Spleen (tissue), 11 donors: ENCODE results near the gene NCAPD3. TPM values are rescaled to one million over a fixed set of nuclear protein-coding genes. Genes with fewer than 3 reads are reported as not detected.

Experiments used
- DNase-seq: peaks from one replicate; pipeline ENCODE4 v3.0.0-alpha.2; 2020
- H3K27ac ChIP-seq, 8 donors: fragments of 200-600 bp; sonication (generic) in 7 of 8; 1 replicate in 4 of 8; 2 replicates in 4 of 8; pipeline versions ENCODE4 v1.5.0 to v1.8.0; 2016 to 2021; ENCODE audit warnings: inconsistent platforms in 4 of 8, mild to moderate bottlenecking in 4 of 8, moderate library complexity in 1 of 8
- H3K27me3 ChIP-seq, 7 donors: fragments of 200-600 bp; sonication (generic) in 6 of 7; replicated peaks in 1 of 7; 1 replicate in 4 of 7; 2 replicates in 3 of 7; pipeline versions ENCODE4 v1.5.0 to v1.8.0; 2016 to 2021; ENCODE audit warnings: inconsistent platforms in 3 of 7, mild to moderate bottlenecking in 1 of 7
- H3K36me3 ChIP-seq, 6 donors: fragments of 200-600 bp; sonication (generic) in 5 of 6; 1 replicate in 4 of 6; 2 replicates in 2 of 6; pipeline versions ENCODE4 v1.5.0 to v1.8.0; 2016 to 2021; ENCODE audit warnings: inconsistent platforms in 2 of 6
- H3K4me1 ChIP-seq, 6 donors: fragments of 200-600 bp; sonication (generic) in 5 of 6; 1 replicate in 3 of 6; 2 replicates in 3 of 6; pipeline versions ENCODE4 v1.5.0 to v1.8.0; 2016 to 2021; ENCODE audit warnings: inconsistent platforms in 3 of 6
- H3K4me3 ChIP-seq, 8 donors: fragments of 200-600 bp; sonication (generic) in 7 of 8; 1 replicate in 4 of 8; 2 replicates in 4 of 8; pipeline versions ENCODE4 v1.5.0 to v1.8.0; 2016 to 2021; ENCODE audit warnings: inconsistent platforms in 4 of 8, mild to moderate bottlenecking in 4 of 8, moderate library complexity in 2 of 8
- H3K9me3 ChIP-seq, 8 donors: fragments of 200-600 bp; sonication (generic) in 7 of 8; 1 replicate in 4 of 8; 2 replicates in 4 of 8; pipeline versions ENCODE4 v1.5.0 to v1.8.0; 2016 to 2021; ENCODE audit warnings: inconsistent platforms in 4 of 8
- CTCF ChIP-seq, 11 experiments: fragments of 200-600 bp in 7 of 11; fragments of 450-650 bp in 4 of 11; sonication (generic) in 4 of 11; IDR thresholded peaks in 8 of 11; conservative IDR thresholded peaks in 3 of 11; 1 replicate in 7 of 11; 2 replicates in 4 of 11; pipeline versions ENCODE4 v1.4.0 to v1.8.0; 2016 to 2021; ENCODE audit warnings: antibody characterized with exemption in 11 of 11, inconsistent platforms in 4 of 11, mild to moderate bottlenecking in 1 of 11
- POLR2A ChIP-seq, 3 donors: fragments of 450-650 bp; IDR thresholded peaks; one replicate each; pipeline ENCODE4 v1.5.1; 2017; ENCODE audit warnings: antibody characterized with exemption in 3 of 3, mild to moderate bottlenecking in 1 of 3
- POLR2AphosphoS5 ChIP-seq, 3 donors: sonication (generic); formaldehyde crosslinking; IDR thresholded peaks; one replicate each; pipeline ENCODE4 v1.5.1; 2017; ENCODE audit warnings: antibody characterized with exemption in 3 of 3
- WGBS, 5 donors: extraction: QIAGEN DNeasy Blood & Tissue Kit in 3 of 5; methylation state at CpG; one replicate each; pipeline versions ENCODE4 v1.1.5 to v1.1.7; 2013 to 2018; 5-methylcytosine and 5-hydroxymethylcytosine counted together
- intact Hi-C: fragments of 100-400 bp; cut with DNase I; formaldehyde crosslinking; loops from one replicate; pipeline ENCODE4 v1.15.0; 2023; ENCODE audit warnings: low total_unique reads
- polyA plus RNA-seq, 3 donors: library from polyadenylated mRNA; stranded (reverse); fragments of 200-250 nt; gene quantifications; one replicate each; pipeline ENCODE4 v1.2.1, GENCODE V29; 2013
- total RNA-seq, 7 donors: library from RNA; depleted of rRNA in 3 of 7; stranded (reverse); fragments of >200 nt in 3 of 7; fragmentation: NEBNext Ultra II Directional in 4 of 7; extraction: Animal tissue kit (Norgen Biotek cat#: 25700) in 4 of 7; gene quantifications; one replicate each; pipeline versions ENCODE4 v1.1.0 to v1.2.1, GENCODE V29; 2016 to 2021
- donor health status: healthy with polysubstance abuse.
- donor health status: DM: no; HTN: no; CAD: no; lungs with moderate emphysema.
- donor health status: DM: no; HTN: no; CAD: no.
- donor health status: Bipolar disorder and iron deficiency.
- donor health status: healthy.
- donor health status: DM: no; HTN: no; CAD: no.
- donor health status: DM: yes; HTN: yes; CAD: no.

NCAPD3 gene
- total and polyA plus RNA-seq, 10 donors: 3.0 to 33.0 (median 22.1) TPM

- no peaks in the 10 kb centered on the region for H3K27me3 ChIP-seq
- no peak overlapping the region for H3K4me3 ChIP-seq
- no peak overlapping the region for H3K27ac ChIP-seq
- TF ChIP-seq POLR2AphosphoS5 (IDR thresholded peaks at IDR 0.05): no peak
- peak in 6 of 11 experiments; percentile 12 to 52 (median 40) for TF ChIP-seq CTCF (IDR thresholded peaks at IDR 0.05 in 8 of 11, conservative IDR thresholded peaks at IDR 0.05 in 3 of 11)
- DNase-seq: no peak
- intact Hi-C loops: no loop called here
- WGBS, 5 donors: 84 to 90% (median 89%) methylated on average over 14 of the region's 14 CpGs
- H3K4me1 ChIP-seq: peaks cover 0 to 18% (median 0%) of the 10 kb centered on the region in 6 donors
- H3K9me3 ChIP-seq: no peaks in the 10 kb centered on the region
- peaks cover 0 to 86% (median 67%) of the 10 kb centered on the region in 6 donors for H3K36me3 ChIP-seq
Observed at GRCh38 chr11:134261626-134262488, 38.1 kb upstream of the NCAPD3 start.

- intact Hi-C loops: no loop called here
- Histone ChIP-seq H3K27ac (no peak overlapping the region), H3K36me3 (peaks cover 0 to 93% (median 69%) of the 10 kb centered on the region in 6 donors), H3K9me3 (no peaks in the 10 kb centered on the region), H3K27me3 (no peaks in the 10 kb centered on the region), H3K4me3 (no peak overlapping the region), H3K4me1 (peaks cover 0 to 18% (median 0%) of the 10 kb centered on the region in 6 donors)
- no peak for TF ChIP-seq POLR2A (IDR thresholded peaks at IDR 0.05)
- no peak for TF ChIP-seq CTCF (IDR thresholded peaks at IDR 0.05 in 8 of 11, conservative IDR thresholded peaks at IDR 0.05 in 3 of 11)
- TF ChIP-seq POLR2AphosphoS5 (IDR thresholded peaks at IDR 0.05): no peak
- 90 to 95% (median 92%) methylated on average over 14 to 16 of the region's 16 CpGs for WGBS, 5 donors
- DNase-seq: no peak
Observed at GRCh38 chr11:134260983-134261382, 37.2 kb upstream of the NCAPD3 start.

GRCh38 chr11:134260503-134260902 is 36.7 kb upstream of the NCAPD3 start:
- Histone ChIP-seq H3K4me3 (no peak overlapping the region), H3K36me3 (peaks cover 0 to 93% (median 69%) of the 10 kb centered on the region in 6 donors), H3K27ac (no peak overlapping the region), H3K9me3 (no peaks in the 10 kb centered on the region), H3K27me3 (no peaks in the 10 kb centered on the region), H3K4me1 (peaks cover 0 to 22% (median 1%) of the 10 kb centered on the region in 6 donors)
- no peak for DNase-seq
- TF ChIP-seq POLR2AphosphoS5 (IDR thresholded peaks at IDR 0.05) (no peak), CTCF (IDR thresholded peaks at IDR 0.05 in 8 of 11, conservative IDR thresholded peaks at IDR 0.05 in 3 of 11) (no peak)
- intact Hi-C loops: no loop called here

- DNase-seq: no peak
- H3K4me1 ChIP-seq: peaks cover 0 to 41% (median 17%) of the 10 kb centered on the region in 6 donors
- no peaks in the 10 kb centered on the region for H3K9me3 ChIP-seq
- TF ChIP-seq POLR2AphosphoS5 (IDR thresholded peaks at IDR 0.05) (no peak), POLR2A (IDR thresholded peaks at IDR 0.05) (no peak), CTCF (IDR thresholded peaks at IDR 0.05 in 8 of 11, conservative IDR thresholded peaks at IDR 0.05 in 3 of 11) (no peak)
- no peak overlapping the region for H3K4me3 ChIP-seq
- no peak overlapping the region for H3K27ac ChIP-seq
- peaks cover 0 to 74% (median 59%) of the 10 kb centered on the region in 6 donors for H3K36me3 ChIP-seq
- intact Hi-C loops: loop anchor here (10.0 kb wide), 1 partner anchor 54 kb away; no protein-coding TSS in a partner anchor
- 84 to 94% (median 90%) methylated on average over 4 of the region's 4 CpGs for WGBS, 5 donors
- H3K27me3 ChIP-seq: no peaks in the 10 kb centered on the region
Observed at GRCh38 chr11:134258577-134258976, 34.8 kb upstream of the NCAPD3 start.
